ENCODE data around the gene THADA.

DNA sequence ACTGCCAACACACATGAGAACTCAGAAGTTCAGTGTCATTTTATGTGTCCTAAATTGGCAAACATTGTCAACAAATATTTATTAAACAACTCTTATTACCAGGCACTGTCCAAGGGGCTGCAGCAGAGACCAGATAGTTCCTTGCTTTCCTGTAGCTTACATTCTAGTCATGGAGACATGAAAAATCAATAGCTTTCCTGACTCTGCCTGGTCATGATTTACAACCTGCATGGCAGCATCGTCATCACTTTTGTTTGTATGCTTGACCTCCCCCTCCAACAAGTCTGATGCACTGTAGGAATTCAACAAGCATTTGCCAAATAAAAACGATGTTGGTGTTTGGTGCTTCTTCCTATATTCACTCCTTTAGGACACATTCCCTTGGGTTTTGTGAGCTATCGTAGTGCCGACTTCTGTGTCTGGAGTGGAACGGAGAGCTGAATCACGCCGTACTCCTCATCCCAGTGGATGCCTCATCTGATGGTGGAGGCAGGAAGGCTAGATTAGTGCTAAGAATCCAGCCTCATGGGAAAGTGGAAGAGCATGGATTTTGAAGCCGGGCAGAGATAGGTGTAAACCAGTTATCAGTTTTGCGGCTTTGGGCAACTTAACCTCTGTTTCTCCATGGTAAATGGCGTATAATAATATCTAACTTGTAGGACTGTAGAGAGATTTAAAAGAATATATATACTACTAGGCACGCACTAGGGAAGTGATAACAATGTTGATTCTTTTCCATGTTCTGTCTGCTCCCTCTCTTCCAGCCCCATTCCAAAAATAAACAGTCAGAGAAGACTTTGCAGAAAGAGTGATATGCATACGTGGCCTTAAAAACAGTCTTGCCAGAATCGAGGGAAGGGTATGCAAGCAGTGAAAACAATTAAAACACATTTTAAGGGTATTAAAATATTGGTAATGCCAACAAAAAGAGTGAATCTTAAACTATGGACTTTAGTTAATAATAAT is 249.0 kb downstream of the THADA start:
- TF ChIP-seq YY1 (IDR thresholded peaks at IDR 0.05; ENCODE audit: insufficient read depth, insufficient read length) (no peak), ZNF274 (IDR thresholded peaks at IDR 0.05; ENCODE audit: low read depth, low read length) (no peak), SUZ12 (IDR thresholded peaks at IDR 0.05; ENCODE audit: extremely low read depth, insufficient read depth, insufficient read length) (no peak)

Data from NT2/D1 (cell line).